ENCODE results near the gene PPP1R13B.
"Not testable (repeated sequence)": the region's sequence is repeated elsewhere in the genome, so short reads cannot be mapped to it uniquely, and the experiment has no call there.

- not testable (repeated sequence) for TF ChIP-seq CTCF (optimal IDR thresholded peaks at IDR 0.05 in 1 of 3, IDR thresholded peaks at IDR 0.05 in 1 of 3, conservative IDR thresholded peaks at IDR 0.05 in 1 of 3; ENCODE audit: extremely low read depth in 1 of 3, insufficient read depth in 2 of 3, low read length in 3 of 3); EZH2 (IDR thresholded peaks at IDR 0.05; ENCODE audit: low read length)
These were observed 6.1 kb downstream of the PPP1R13B start for GRCh38 chr14:103841265-103841664.
